Measurements from ENCODE around the gene DGCR8.

DGCR8 gene

DNA sequence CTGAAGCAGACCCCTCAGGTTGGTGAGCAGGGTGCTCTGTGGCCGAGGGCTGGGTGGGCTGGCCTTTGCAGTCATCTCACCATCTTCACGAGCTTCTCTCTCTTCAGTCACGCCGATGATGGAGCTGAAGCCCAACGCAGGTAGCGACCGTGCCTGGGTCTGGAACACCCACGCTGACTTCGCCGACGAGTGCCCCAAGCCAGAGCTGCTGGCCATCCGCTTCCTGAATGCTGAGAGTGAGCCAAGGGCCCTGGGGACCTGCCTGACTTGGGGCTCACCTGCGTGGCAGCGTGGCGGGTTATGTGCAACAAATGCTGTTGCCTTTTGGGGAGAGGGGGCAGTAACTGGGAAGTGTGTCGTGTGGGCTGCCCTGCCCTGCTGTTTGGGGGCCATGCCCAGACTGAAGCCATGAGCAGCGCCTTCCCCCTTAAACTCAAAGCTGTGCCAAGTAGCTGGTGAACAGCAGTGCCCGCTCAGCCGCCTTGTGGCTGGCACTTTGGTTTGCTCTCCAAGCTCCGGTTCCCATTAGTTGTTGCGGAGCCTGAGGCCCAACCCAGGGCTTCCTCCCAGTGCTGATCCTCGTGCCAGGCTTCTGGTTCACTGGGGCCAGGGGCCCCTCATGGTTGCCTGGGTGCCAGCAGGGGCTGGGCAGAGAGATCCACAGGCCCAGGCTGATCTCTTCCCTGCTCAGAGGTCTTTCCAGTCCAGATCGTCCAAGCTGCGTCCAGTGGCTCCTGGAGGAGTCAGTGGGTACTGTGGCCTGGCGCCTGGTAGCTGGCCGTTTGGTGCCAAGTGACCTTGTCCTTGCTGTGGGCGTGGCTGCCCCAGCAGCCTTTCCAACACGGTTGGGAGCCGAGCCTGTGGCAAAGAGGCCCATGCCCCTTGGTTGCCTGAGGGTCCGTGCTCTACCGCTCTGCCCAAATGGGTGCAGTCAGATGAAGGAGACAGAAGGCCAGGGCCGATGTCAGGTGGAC lies 45.4 kb downstream of the DGCR8 start:
- H3K4me2 ChIP-seq (ENCODE audit: insufficient read depth, low read length) = no peak overlapping the region
- peaks cover 44% of the 10 kb centered on the region for H3K79me2 ChIP-seq (ENCODE audit: insufficient read depth, low read length)
- TF ChIP-seq EZH2 (IDR thresholded peaks at IDR 0.05; ENCODE audit: borderline replicate concordance, low read depth, low read length, severe bottlenecking) = no peak
- TF ChIP-seq, protein P1, sequence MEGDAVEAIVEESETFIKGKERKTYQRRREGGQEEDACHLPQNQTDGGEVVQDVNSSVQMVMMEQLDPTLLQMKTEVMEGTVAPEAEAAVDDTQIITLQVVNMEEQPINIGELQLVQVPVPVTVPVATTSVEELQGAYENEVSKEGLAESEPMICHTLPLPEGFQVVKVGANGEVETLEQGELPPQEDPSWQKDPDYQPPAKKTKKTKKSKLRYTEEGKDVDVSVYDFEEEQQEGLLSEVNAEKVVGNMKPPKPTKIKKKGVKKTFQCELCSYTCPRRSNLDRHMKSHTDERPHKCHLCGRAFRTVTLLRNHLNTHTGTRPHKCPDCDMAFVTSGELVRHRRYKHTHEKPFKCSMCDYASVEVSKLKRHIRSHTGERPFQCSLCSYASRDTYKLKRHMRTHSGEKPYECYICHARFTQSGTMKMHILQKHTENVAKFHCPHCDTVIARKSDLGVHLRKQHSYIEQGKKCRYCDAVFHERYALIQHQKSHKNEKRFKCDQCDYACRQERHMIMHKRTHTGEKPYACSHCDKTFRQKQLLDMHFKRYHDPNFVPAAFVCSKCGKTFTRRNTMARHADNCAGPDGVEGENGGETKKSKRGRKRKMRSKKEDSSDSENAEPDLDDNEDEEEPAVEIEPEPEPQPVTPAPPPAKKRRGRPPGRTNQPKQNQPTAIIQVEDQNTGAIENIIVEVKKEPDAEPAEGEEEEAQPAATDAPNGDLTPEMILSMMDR (IDR thresholded peaks at IDR 0.05; ENCODE audit: borderline replicate concordance, extremely low read depth, low read length, poor library complexity, severe bottlenecking) = no peak
- H3K27me3 ChIP-seq (ENCODE audit: insufficient read depth, low read length, poor library complexity) = no peaks in the 10 kb centered on the region
- H3K36me3 ChIP-seq (ENCODE audit: insufficient read depth, low read length) = peaks cover 74% of the 10 kb centered on the region
- no peak for DNase-seq
- no peak for ATAC-seq (ENCODE audit: insufficient read depth, low read depth)
- no peak overlapping the region for H3K4me3 ChIP-seq (ENCODE audit: low read depth in 1 of 2, low read length in 2 of 2)
- no peaks in the 10 kb centered on the region for H3K9me3 ChIP-seq (ENCODE audit: insufficient read depth, low read length, severe bottlenecking)
- H4K20me1 ChIP-seq (ENCODE audit: insufficient read depth, low read length) = peaks cover 91% of the 10 kb centered on the region
- H3K27ac ChIP-seq (ENCODE audit: low read length) = no peak overlapping the region
- H3K9ac ChIP-seq (ENCODE audit: low read depth, low read length) = no peak overlapping the region
- H3K4me1 ChIP-seq (ENCODE audit: insufficient read depth, low read length) = peaks cover 17% of the 10 kb centered on the region
- H2AFZ ChIP-seq (ENCODE audit: low read depth, low read length) = no peak overlapping the region

GRCh38 chr22:20126284-20127029 lies 46.4 kb downstream of the DGCR8 start:
- Histone ChIP-seq H3K9ac (ENCODE audit: low read depth, low read length) (no peak overlapping the region), H3K9me3 (ENCODE audit: insufficient read depth, low read length, severe bottlenecking) (no peaks in the 10 kb centered on the region), H3K4me1 (ENCODE audit: insufficient read depth, low read length) (peaks cover 16% of the 10 kb centered on the region), H3K4me3 (ENCODE audit: low read depth in 1 of 2, low read length in 2 of 2) (no peak overlapping the region), H3K36me3 (ENCODE audit: insufficient read depth, low read length) (peaks cover 64% of the 10 kb centered on the region), H3K27me3 (ENCODE audit: insufficient read depth, low read length, poor library complexity) (no peaks in the 10 kb centered on the region), H3K79me2 (ENCODE audit: insufficient read depth, low read length) (peaks cover 35% of the 10 kb centered on the region), H4K20me1 (ENCODE audit: insufficient read depth, low read length) (peaks cover 84% of the 10 kb centered on the region), H2AFZ (ENCODE audit: low read depth, low read length) (no peak overlapping the region), H3K4me2 (ENCODE audit: insufficient read depth, low read length) (no peak overlapping the region), H3K27ac (ENCODE audit: low read length) (no peak overlapping the region)
- ATAC-seq (ENCODE audit: insufficient read depth, low read depth) (no peak), DNase-seq (no peak)
- TF ChIP-seq, protein P1 (IDR thresholded peaks at IDR 0.05; ENCODE audit: borderline replicate concordance, extremely low read depth, low read length, poor library complexity, severe bottlenecking) = no peak
- TF ChIP-seq EZH2 (IDR thresholded peaks at IDR 0.05; ENCODE audit: borderline replicate concordance, low read depth, low read length, severe bottlenecking) = no peak

DNA sequence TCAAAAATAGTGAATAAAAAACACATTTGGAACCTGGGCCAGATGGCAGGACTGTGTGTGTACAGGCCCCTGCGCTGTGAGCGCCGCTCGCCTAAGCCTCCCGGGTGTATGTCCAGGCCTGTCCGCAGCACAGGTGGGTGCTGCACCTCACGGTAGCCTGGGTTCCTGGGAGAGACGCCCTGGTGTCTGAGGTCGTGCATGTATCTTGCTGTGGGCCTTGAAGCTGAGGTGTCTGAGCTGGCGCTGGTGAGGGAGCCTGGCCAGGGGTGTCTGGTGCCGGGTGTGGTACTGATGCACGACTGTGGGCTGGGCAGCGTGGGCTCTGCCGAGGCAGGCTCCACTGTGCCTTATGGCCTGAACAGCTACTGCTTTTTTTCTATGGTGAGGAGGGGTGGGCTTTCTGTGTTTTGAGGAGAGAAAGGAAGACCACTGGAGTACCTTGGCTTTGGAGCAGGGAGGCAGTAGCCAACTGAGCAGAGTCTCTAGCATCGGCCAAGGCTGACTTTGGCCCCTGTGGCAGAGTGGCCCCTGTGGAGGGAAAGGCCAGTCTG lies 47.4 kb downstream of the DGCR8 start:
- Histone ChIP-seq H3K36me3 (ENCODE audit: insufficient read depth, low read length) (peaks cover 55% of the 10 kb centered on the region), H3K4me1 (ENCODE audit: insufficient read depth, low read length) (peaks cover 10% of the 10 kb centered on the region), H3K9ac (ENCODE audit: low read depth, low read length) (no peak overlapping the region), H3K27ac (ENCODE audit: low read length) (no peak overlapping the region), H2AFZ (ENCODE audit: low read depth, low read length) (no peak overlapping the region), H3K4me3 (ENCODE audit: low read depth in 1 of 2, low read length in 2 of 2) (no peak overlapping the region), H4K20me1 (ENCODE audit: insufficient read depth, low read length) (peaks cover 78% of the 10 kb centered on the region), H3K79me2 (ENCODE audit: insufficient read depth, low read length) (peaks cover 32% of the 10 kb centered on the region), H3K27me3 (ENCODE audit: insufficient read depth, low read length, poor library complexity) (no peaks in the 10 kb centered on the region), H3K9me3 (ENCODE audit: insufficient read depth, low read length, severe bottlenecking) (no peaks in the 10 kb centered on the region), H3K4me2 (ENCODE audit: insufficient read depth, low read length) (no peak overlapping the region)
- TF ChIP-seq, protein P1 (IDR thresholded peaks at IDR 0.05; ENCODE audit: borderline replicate concordance, extremely low read depth, low read length, poor library complexity, severe bottlenecking) = no peak
- TF ChIP-seq EZH2 (IDR thresholded peaks at IDR 0.05; ENCODE audit: borderline replicate concordance, low read depth, low read length, severe bottlenecking) = no peak
- no peak for DNase-seq
- ATAC-seq (ENCODE audit: insufficient read depth, low read depth) = no peak
